Measurements from ENCODE around the gene LPAR3.

Gene LPAR3

DNA sequence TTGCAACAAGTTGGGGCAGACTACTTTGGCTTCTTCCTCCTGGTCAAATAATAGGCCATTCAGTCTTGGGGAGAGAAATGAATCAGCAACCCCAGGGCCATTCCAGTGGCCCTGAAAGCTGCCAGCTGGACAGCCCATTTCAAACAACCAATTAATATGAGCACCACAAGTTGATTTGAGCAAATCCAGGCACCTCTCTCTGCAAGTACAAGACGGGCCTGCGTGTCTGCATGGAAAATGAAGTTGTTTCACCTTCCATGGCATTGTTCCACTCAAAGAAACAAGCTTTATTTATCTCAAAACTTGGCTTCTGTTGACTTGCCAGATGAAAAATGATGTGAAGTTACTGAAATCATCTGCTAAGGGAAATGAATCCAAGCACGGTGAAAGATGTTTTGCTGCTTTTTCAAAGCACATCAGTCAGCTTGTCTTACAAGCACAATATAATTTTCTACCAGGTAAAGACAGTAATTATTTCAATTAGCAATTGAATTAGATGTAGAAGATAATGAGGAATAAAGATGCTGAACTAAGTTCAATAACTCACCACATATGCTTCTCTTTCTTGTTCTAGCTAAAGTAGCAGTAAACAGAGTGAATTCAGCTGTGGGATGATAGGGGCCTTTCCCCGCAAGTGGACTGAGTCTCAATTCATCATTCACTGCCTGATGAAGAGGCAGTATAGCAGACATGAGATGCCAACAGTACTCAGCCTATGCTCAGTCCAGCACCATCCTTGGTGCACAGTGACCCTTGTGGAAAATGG lies 107.6 kb downstream of the LPAR3 start:
- H3K4me1 ChIP-seq (ENCODE audit: control insufficient read depth, insufficient read depth, low read length) = no peaks in the 10 kb centered on the region
- H3K27ac ChIP-seq (ENCODE audit: extremely low read depth, low read depth, low read length) = no peak overlapping the region
- POLR2A ChIA-PET = no interaction called here
- TF ChIP-seq ZNF521 (tag by site-specific recombination; IDR thresholded peaks at IDR 0.05) (no peak), SETDB1 (IDR thresholded peaks at IDR 0.05; ENCODE audit: insufficient read length, low read length) (no peak), ZNF10 (tag by site-specific recombination; IDR thresholded peaks at IDR 0.05) (no peak), ZNF843 (tag by site-specific recombination; IDR thresholded peaks at IDR 0.05) (no peak), ZNF654 (tag by site-specific recombination; IDR thresholded peaks at IDR 0.05; ENCODE audit: low read depth) (no peak), ZNF560 (tag by site-specific recombination; IDR thresholded peaks at IDR 0.05; ENCODE audit: borderline replicate concordance) (no peak), ZNF121 (tag by site-specific recombination; IDR thresholded peaks at IDR 0.05) (no peak), ZBTB17 (tag by site-specific recombination; IDR thresholded peaks at IDR 0.05) (no peak), ZNF133 (tag by site-specific recombination; IDR thresholded peaks at IDR 0.05) (no peak), ZNF791 (tag by site-specific recombination; IDR thresholded peaks at IDR 0.05) (no peak), ZNF610 (tag by site-specific recombination; IDR thresholded peaks at IDR 0.05; ENCODE audit: borderline replicate concordance) (no peak), ZBTB21 (tag by site-specific recombination; IDR thresholded peaks at IDR 0.05) (no peak), ZNF549 (tag by site-specific recombination; IDR thresholded peaks at IDR 0.05) (no peak), ZNF311 (tag by site-specific recombination; IDR thresholded peaks at IDR 0.05; ENCODE audit: borderline replicate concordance) (no peak), ZNF501 (tag by site-specific recombination; IDR thresholded peaks at IDR 0.05) (no peak), ZNF626 (tag by site-specific recombination; IDR thresholded peaks at IDR 0.05) (no peak), HOXA7 (CRISPR knock-in tag; IDR thresholded peaks at IDR 0.05; ENCODE audit: borderline replicate concordance) (no peak)
- TF ChIP-seq, protein P1, sequence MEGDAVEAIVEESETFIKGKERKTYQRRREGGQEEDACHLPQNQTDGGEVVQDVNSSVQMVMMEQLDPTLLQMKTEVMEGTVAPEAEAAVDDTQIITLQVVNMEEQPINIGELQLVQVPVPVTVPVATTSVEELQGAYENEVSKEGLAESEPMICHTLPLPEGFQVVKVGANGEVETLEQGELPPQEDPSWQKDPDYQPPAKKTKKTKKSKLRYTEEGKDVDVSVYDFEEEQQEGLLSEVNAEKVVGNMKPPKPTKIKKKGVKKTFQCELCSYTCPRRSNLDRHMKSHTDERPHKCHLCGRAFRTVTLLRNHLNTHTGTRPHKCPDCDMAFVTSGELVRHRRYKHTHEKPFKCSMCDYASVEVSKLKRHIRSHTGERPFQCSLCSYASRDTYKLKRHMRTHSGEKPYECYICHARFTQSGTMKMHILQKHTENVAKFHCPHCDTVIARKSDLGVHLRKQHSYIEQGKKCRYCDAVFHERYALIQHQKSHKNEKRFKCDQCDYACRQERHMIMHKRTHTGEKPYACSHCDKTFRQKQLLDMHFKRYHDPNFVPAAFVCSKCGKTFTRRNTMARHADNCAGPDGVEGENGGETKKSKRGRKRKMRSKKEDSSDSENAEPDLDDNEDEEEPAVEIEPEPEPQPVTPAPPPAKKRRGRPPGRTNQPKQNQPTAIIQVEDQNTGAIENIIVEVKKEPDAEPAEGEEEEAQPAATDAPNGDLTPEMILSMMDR (tag by site-specific recombination; IDR thresholded peaks at IDR 0.05) = no peak
- TF ChIP-seq, protein P2, sequence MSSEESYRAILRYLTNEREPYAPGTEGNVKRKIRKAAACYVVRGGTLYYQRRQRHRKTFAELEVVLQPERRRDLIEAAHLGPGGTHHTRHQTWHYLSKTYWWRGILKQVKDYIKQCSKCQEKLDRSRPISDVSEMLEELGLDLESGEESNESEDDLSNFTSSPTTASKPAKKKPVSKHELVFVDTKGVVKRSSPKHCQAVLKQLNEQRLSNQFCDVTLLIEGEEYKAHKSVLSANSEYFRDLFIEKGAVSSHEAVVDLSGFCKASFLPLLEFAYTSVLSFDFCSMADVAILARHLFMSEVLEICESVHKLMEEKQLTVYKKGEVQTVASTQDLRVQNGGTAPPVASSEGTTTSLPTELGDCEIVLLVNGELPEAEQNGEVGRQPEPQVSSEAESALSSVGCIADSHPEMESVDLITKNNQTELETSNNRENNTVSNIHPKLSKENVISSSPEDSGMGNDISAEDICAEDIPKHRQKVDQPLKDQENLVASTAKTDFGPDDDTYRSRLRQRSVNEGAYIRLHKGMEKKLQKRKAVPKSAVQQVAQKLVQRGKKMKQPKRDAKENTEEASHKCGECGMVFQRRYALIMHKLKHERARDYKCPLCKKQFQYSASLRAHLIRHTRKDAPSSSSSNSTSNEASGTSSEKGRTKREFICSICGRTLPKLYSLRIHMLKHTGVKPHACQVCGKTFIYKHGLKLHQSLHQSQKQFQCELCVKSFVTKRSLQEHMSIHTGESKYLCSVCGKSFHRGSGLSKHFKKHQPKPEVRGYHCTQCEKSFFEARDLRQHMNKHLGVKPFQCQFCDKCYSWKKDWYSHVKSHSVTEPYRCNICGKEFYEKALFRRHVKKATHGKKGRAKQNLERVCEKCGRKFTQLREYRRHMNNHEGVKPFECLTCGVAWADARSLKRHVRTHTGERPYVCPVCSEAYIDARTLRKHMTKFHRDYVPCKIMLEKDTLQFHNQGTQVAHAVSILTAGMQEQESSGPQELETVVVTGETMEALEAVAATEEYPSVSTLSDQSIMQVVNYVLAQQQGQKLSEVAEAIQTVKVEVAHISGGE (tag by site-specific recombination; conservative IDR thresholded peaks at IDR 0.05; ENCODE audit: low read depth) = no peak
- TF ChIP-seq, protein P3, sequence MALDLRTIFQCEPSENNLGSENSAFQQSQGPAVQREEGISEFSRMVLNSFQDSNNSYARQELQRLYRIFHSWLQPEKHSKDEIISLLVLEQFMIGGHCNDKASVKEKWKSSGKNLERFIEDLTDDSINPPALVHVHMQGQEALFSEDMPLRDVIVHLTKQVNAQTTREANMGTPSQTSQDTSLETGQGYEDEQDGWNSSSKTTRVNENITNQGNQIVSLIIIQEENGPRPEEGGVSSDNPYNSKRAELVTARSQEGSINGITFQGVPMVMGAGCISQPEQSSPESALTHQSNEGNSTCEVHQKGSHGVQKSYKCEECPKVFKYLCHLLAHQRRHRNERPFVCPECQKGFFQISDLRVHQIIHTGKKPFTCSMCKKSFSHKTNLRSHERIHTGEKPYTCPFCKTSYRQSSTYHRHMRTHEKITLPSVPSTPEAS (tag by site-specific recombination; IDR thresholded peaks at IDR 0.05) = no peak
- H3K9me3 ChIP-seq (ENCODE audit: control insufficient read depth, insufficient read depth, low read depth, low read length) = no peaks in the 10 kb centered on the region
- CTCF ChIA-PET = interaction anchor here (0.6 to 1.3 kb wide), 3 partner anchors 17 to 159 kb away, joined by 3 to 5 read pairs (median 3); no protein-coding TSS in a partner anchor
- H3K4me3 ChIP-seq (ENCODE audit: low read depth, low read length) = no peak overlapping the region
- no peaks in the 10 kb centered on the region for H3K36me3 ChIP-seq (ENCODE audit: control insufficient read depth in 2 of 2, insufficient read depth in 1 of 2, low read length in 2 of 2)
